22Rv1 (cell line): Measurements from ENCODE around the gene LHFPL2.

Source experiments
- H3K27ac ChIP-seq: fragments of 450-650 bp; 2 replicates; pipeline ENCODE4 v1.5.1; 2017
- ZFX ChIP-seq: fragments of 450-650 bp; IDR thresholded peaks from 2 replicates; pipeline ENCODE4 v1.6.1; 2017; ENCODE audit warnings: antibody characterized with exemption, borderline replicate concordance
- TF ChIP-seq, protein P1 (sequence below): fragments of 450-650 bp; IDR thresholded peaks from 2 replicates; pipeline ENCODE4 v1.5.1; 2017; ENCODE audit warnings: mild to moderate bottlenecking

LHFPL2 gene

DNA sequence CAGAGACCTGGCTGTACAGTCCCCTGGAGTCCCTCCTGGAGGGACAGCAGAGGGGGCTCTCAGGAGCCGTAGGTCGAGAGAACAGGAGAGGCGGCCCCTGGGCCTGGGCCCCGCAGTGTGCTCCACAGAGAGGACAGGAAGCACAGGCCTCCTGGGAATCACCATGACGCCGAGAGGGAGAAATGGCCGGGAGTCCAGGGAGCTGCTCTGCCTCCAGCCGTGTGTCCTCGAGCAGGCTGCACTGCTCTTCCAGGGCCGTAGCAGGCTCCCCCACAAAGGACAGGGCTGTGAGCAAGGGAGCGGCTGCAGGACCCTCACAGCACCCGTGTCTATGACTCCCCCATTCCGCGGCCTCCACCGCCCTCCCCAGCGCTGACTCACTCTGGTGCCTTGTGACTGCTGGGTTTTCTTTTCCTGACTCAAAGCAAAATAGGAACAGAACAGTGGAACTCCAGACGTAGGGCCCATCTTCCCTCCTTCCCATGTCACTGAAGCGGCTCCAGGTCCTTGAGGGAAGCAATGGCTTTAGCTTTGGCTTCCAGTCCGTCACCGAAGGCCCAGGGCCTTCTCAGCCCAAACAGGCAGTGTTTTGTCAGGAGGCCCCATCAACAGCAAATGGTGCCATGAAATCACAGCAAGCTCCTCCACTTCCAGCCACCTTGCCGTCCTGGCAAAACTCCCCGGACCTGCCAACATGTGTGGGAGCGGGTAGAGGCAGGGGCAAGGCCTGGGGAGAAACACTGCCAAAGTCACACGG, 114.2 kb downstream of the LHFPL2 start:
- H3K27ac ChIP-seq: no peak overlapping the region
- TF ChIP-seq, protein P1, sequence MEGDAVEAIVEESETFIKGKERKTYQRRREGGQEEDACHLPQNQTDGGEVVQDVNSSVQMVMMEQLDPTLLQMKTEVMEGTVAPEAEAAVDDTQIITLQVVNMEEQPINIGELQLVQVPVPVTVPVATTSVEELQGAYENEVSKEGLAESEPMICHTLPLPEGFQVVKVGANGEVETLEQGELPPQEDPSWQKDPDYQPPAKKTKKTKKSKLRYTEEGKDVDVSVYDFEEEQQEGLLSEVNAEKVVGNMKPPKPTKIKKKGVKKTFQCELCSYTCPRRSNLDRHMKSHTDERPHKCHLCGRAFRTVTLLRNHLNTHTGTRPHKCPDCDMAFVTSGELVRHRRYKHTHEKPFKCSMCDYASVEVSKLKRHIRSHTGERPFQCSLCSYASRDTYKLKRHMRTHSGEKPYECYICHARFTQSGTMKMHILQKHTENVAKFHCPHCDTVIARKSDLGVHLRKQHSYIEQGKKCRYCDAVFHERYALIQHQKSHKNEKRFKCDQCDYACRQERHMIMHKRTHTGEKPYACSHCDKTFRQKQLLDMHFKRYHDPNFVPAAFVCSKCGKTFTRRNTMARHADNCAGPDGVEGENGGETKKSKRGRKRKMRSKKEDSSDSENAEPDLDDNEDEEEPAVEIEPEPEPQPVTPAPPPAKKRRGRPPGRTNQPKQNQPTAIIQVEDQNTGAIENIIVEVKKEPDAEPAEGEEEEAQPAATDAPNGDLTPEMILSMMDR: no peak
- no peak for TF ChIP-seq ZFX

- no peak overlapping the region for H3K27ac ChIP-seq
Observed at GRCh38 chr5:78533356-78533755, 115.2 kb downstream of the LHFPL2 start.

GRCh38 chr5:78530342-78531096, 118.1 kb downstream of the LHFPL2 start:
- no peak overlapping the region for H3K27ac ChIP-seq
- TF ChIP-seq, protein P1: no peak
- no peak for TF ChIP-seq ZFX

More at GRCh38 chr5:78533356-78533755, 115.2 kb downstream of the LHFPL2 start:
- TF ChIP-seq, protein P1: peak; percentile 41
- no peak for TF ChIP-seq ZFX

GRCh38 chr5:78527925-78528324, 120.6 kb downstream of the LHFPL2 start:
- TF ChIP-seq, protein P1: no peak
- no peak for TF ChIP-seq ZFX
- no peak overlapping the region for H3K27ac ChIP-seq

- TF ChIP-seq, protein P1: no peak
- H3K27ac ChIP-seq: no peak overlapping the region
Observed at GRCh38 chr5:78527054-78527859, 121.3 kb downstream of the LHFPL2 start.

DNA sequence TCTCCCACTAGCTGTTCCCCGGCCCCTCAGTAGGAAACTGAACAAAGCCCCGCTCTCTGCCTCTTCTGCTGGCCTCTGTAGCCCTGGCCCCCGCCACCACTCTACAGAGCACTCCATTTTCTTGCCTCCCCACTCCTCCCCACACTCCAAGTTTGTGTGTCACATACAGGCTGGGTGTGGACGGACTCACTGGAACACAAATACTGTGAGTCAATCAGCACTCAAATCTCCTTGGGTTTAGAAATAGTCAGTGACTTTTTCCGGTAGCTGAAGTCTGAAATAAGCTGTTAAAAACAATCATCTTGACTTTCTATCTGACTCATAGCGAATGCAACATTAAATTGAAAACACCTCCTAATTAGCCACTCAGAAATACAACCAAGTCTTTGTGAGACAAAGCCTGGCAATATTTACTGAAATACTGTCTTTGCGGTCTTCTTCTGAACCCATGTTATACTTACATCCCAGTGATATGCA, 122.5 kb downstream of the LHFPL2 start:
- TF ChIP-seq ZFX: no peak
- TF ChIP-seq, protein P1: no peak
- no peak overlapping the region for H3K27ac ChIP-seq
